Uterus (tissue), 4 donors: ENCODE data around the gene KIF5B. TPM values are rescaled to one million over a fixed set of nuclear protein-coding genes. Genes with fewer than 3 reads are reported as not detected.
A peak's percentile ranks its signal among the peaks of the same experiment; 100 is the strongest.

Experiments
- DNase-seq, 2 donors: peaks; one replicate each; pipeline ENCODE4 v3.0.0-alpha.2; 2019 to 2020
- H3K27ac ChIP-seq, 2 donors: fragments of 200-600 bp; sonication (generic); 1 replicate in 1 of 2; 2 replicates in 1 of 2; pipeline ENCODE4 v1.5.1; 2016 to 2018
- H3K27me3 ChIP-seq, 2 donors: fragments of 200-600 bp; sonication (generic); one replicate each; pipeline ENCODE4 v1.5.1; 2018 to 2019; ENCODE audit warnings: control low read depth in 1 of 2
- H3K36me3 ChIP-seq, 2 donors: fragments of 200-600 bp; sonication (generic); one replicate each; pipeline ENCODE4 v1.5.1; 2019; ENCODE audit warnings: control low read depth in 1 of 2
- H3K4me1 ChIP-seq, 2 donors: fragments of 200-600 bp; sonication (generic); one replicate each; pipeline ENCODE4 v1.5.1; 2018 to 2019; ENCODE audit warnings: control low read depth in 1 of 2
- H3K4me3 ChIP-seq, 2 donors: fragments of 200-600 bp; sonication (generic); 1 replicate in 1 of 2; 2 replicates in 1 of 2; pipeline ENCODE4 v1.5.1; 2018 to 2019; ENCODE audit warnings: mild to moderate bottlenecking in 1 of 2
- H3K9me3 ChIP-seq, 2 donors: fragments of 200-600 bp; sonication (generic); one replicate each; pipeline ENCODE4 v1.5.1; 2019; ENCODE audit warnings: control low read depth in 1 of 2
- CTCF ChIP-seq, 4 experiments: fragments of 200-600 bp in 2 of 4; fragments of 450-650 bp in 2 of 4; sonication (generic) in 2 of 4; IDR thresholded peaks; one replicate each; pipeline ENCODE4 v1.5.1; 2016 to 2019; ENCODE audit warnings: antibody characterized with exemption in 4 of 4, mild to moderate bottlenecking in 2 of 4, moderate library complexity in 1 of 4
- POLR2A ChIP-seq, 2 donors: fragments of 450-650 bp; IDR thresholded peaks; one replicate each; pipeline ENCODE4 v1.6.1; 2016; ENCODE audit warnings: antibody characterized with exemption in 2 of 2, mild to moderate bottlenecking in 1 of 2, moderate library complexity in 1 of 2
- intact Hi-C: fragments of 100-400 bp; cut with DNase I; formaldehyde crosslinking; loops from one replicate; pipeline ENCODE4 v1.15.1; 2023; ENCODE audit warnings: low total_unique reads
- total RNA-seq, 4 donors: library from RNA; depleted of rRNA in 3 of 4; stranded (reverse); fragments of >200 nt in 3 of 4; gene quantifications; one replicate each; pipeline versions ENCODE4 v1.1.0 to v1.2.4, GENCODE V29; 2014 to 2023
- donor health status: DM: yes; HTN: yes; CAD: no.

Gene KIF5B
- total RNA-seq, 4 donors from 2014 or later: 84.0 to 156 (median 106) TPM

DNA sequence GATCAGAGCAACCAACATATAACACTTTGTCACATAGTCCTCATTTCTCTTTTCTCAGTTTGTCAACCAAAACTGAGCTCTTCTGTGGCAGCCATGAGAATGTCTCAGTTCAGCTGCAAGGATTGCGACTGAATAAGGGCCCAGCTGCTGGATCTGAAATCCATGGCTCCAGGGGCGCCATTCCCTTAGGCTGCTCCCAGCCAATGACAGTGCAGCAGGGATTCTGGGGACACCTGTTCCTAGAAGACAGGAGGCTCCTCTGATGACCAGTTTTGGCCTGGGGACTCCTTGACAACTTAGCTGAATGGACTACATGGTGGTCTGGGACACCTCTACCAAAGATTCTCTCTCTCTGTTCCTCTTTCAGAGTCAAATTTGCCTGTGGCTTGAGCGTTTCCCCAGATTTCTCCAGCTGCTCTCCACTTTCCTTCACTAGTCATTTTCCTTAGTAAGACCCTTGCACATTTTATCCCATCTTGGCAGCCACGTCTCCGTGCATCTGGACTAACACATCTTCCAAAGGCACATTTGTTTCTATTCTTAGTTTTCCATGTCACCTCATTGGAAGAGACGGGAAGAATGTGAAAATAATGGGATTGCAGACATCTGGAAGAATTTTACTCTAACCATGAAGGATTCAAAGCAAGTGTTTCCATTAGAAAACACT, 28.1 kb upstream of the KIF5B start:
- peak in 1 of 2 donors; percentile 18 for DNase-seq
- H3K4me1 ChIP-seq: no peaks in the 10 kb centered on the region
- intact Hi-C loops: no loop called here
- H3K9me3 ChIP-seq: no peaks in the 10 kb centered on the region
- H3K27me3 ChIP-seq: no peaks in the 10 kb centered on the region
- H3K4me3 ChIP-seq: no peak overlapping the region
- no peak overlapping the region for H3K27ac ChIP-seq
- no peak for TF ChIP-seq CTCF (IDR thresholded peaks at IDR 0.05)
- no peak for TF ChIP-seq POLR2A (IDR thresholded peaks at IDR 0.05)
- no peaks in the 10 kb centered on the region for H3K36me3 ChIP-seq

DNA sequence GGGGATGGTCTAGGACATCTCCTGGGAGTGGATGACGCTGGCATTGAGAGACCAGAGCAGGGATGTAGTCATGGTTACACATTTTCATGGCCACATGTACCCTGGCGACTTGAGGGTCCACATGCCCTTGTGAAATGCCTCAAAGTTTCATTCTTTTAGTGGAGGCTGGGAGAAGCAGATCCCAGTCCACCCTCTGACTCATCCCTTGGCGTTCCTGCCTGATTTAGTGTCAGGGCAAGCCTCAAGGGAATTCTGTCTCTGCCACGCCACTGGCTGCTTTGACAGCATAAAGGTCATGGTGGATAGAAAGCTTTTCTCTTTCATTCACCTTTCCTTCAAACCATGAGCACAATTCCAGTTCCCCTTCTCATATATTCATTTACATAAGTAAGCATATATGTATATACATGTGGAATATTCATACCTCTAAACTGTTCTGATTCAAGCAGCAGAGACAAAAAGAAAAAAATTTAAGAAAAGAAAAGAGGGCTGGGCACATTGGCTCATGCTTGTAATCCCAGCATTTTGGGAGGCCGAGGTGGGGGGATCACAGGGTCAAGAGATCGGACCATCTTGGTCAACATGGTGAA, 21.8 kb upstream of the KIF5B start:
- TF ChIP-seq CTCF (IDR thresholded peaks at IDR 0.05): no peak
- no peak for TF ChIP-seq POLR2A (IDR thresholded peaks at IDR 0.05)
- intact Hi-C loops: loop anchor here (10.0 kb wide), 1 partner anchor 47 kb away; no protein-coding TSS in a partner anchor
- DNase-seq: peak; percentile 28 to 41

DNA sequence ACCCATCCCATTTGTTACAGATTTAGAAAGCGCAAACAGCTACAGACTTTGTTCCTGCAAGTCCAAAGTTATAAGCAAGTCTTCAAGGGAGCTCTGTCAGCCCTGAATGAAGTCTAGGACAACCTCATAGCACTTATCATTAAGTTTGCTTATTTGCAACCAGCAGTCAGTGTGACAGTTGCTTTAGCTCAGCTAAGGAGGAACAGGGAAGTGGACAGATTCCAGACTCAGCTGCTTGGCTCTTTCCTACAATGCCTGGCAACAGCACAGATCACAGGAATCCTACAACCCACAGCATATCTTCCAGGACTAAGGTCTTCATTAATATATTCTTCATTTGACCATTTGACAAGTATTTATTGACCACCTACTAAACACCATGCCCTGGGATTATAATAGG, 17.4 kb upstream of the KIF5B start:
- Histone ChIP-seq H3K36me3 (no peaks in the 10 kb centered on the region), H3K4me1 (no peaks in the 10 kb centered on the region), H3K27ac (no peak overlapping the region), H3K4me3 (no peak overlapping the region), H3K9me3 (no peaks in the 10 kb centered on the region), H3K27me3 (no peaks in the 10 kb centered on the region)
- intact Hi-C loops: loop anchor here (10.0 kb wide), 1 partner anchor 51 kb away; no protein-coding TSS in a partner anchor
- TF ChIP-seq CTCF (IDR thresholded peaks at IDR 0.05) (no peak), POLR2A (IDR thresholded peaks at IDR 0.05) (no peak)
- DNase-seq: no peak

More for the DNA sequence above, 21.8 kb upstream of the KIF5B start:
- no peaks in the 10 kb centered on the region for H3K9me3 ChIP-seq
- no peak overlapping the region for H3K4me3 ChIP-seq
- H3K4me1 ChIP-seq: no peaks in the 10 kb centered on the region
- no peaks in the 10 kb centered on the region for H3K36me3 ChIP-seq
- H3K27ac ChIP-seq: no peak overlapping the region
- no peaks in the 10 kb centered on the region for H3K27me3 ChIP-seq

DNA sequence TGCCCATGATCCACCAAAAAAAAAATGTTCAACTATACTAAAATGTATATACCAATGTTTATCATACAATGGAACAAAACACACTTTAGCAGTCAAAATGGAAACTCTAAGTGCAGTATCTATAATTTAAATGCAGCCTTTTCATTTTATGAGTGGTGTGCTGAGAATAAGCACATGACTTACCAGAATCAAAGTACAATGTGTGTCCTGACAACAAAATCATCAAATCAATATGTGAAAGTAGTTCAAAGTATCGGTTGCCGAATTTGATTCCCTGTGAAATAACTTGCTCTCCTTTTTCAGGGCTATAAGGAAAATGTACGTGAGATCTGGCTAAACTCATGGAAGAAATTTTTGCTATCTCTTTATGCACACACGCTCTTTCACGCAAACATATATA, 16.9 kb upstream of the KIF5B start:
- no peaks in the 10 kb centered on the region for H3K9me3 ChIP-seq
- no peak for DNase-seq
- intact Hi-C loops: loop anchor here (10.0 kb wide), 1 partner anchor 52 kb away; no protein-coding TSS in a partner anchor
- H3K27ac ChIP-seq: no peak overlapping the region
- H3K4me3 ChIP-seq: no peak overlapping the region
- H3K4me1 ChIP-seq: no peaks in the 10 kb centered on the region
- H3K36me3 ChIP-seq: no peaks in the 10 kb centered on the region
- no peaks in the 10 kb centered on the region for H3K27me3 ChIP-seq
- no peak for TF ChIP-seq POLR2A (IDR thresholded peaks at IDR 0.05)
- TF ChIP-seq CTCF (IDR thresholded peaks at IDR 0.05): no peak
